Gastrocnemius medialis (tissue), 4 donors: ENCODE measurements around the gene CEBPG. TPM values are rescaled to one million over a fixed set of nuclear protein-coding genes. Genes with fewer than 3 reads are reported as not detected.
A peak's percentile ranks its signal among the peaks of the same experiment; 100 is the strongest.

Source experiments
- ATAC-seq, 2 donors: fragments of 150-250 bp; one replicate each; pipeline ENCODE4 v1.9.1; 2016
- DNase-seq, 2 donors: peaks; one replicate each; pipeline ENCODE4 v3.0.0-alpha.2; 2019
- H3K27ac ChIP-seq, 4 donors: fragments of 200-600 bp; sonication (generic); 1 replicate in 1 of 4; 2 replicates in 3 of 4; pipeline ENCODE4 v1.5.1; 2016 to 2018; ENCODE audit warnings: mild to moderate bottlenecking in 2 of 4, moderate library complexity in 1 of 4
- H3K27me3 ChIP-seq, 3 donors: fragments of 200-600 bp; sonication (generic) in 2 of 3; 1 replicate in 1 of 3; 2 replicates in 2 of 3; pipeline versions ENCODE4 v1.5.1 to v1.6.0; 2016 to 2019; ENCODE audit warnings: mild to moderate bottlenecking in 1 of 3, moderate library complexity in 1 of 3
- H3K36me3 ChIP-seq, 2 donors: fragments of 200-600 bp; sonication (generic) in 1 of 2; one replicate each; pipeline ENCODE4 v1.5.1; 2017 to 2018
- H3K4me1 ChIP-seq, 2 donors: fragments of 200-600 bp; sonication (generic) in 1 of 2; one replicate each; pipeline ENCODE4 v1.5.1; 2016 to 2017; ENCODE audit warnings: mild to moderate bottlenecking in 2 of 2
- H3K4me3 ChIP-seq, 4 donors: fragments of 200-600 bp; sonication (generic) in 3 of 4; 1 replicate in 1 of 4; 2 replicates in 3 of 4; pipeline ENCODE4 v1.5.1; 2016 to 2019; ENCODE audit warnings: mild to moderate bottlenecking in 2 of 4
- H3K9me3 ChIP-seq, 3 donors: fragments of 200-600 bp; sonication (generic) in 2 of 3; 1 replicate in 1 of 3; 2 replicates in 2 of 3; pipeline ENCODE4 v1.5.1; 2016 to 2019
- CTCF ChIP-seq, 5 experiments: fragments of 450-650 bp in 3 of 5; fragments of 200-600 bp in 2 of 5; sonication (generic) in 2 of 5; IDR thresholded peaks in 4 of 5; conservative IDR thresholded peaks in 1 of 5; 1 replicate in 4 of 5; 2 replicates in 1 of 5; pipeline ENCODE4 v1.5.1; 2016 to 2019; ENCODE audit warnings: antibody characterized with exemption in 5 of 5, mild to moderate bottlenecking in 3 of 5, moderate library complexity in 3 of 5
- POLR2A ChIP-seq, 2 donors: fragments of 450-650 bp; IDR thresholded peaks; one replicate each; pipeline ENCODE4 v1.6.1; 2017; ENCODE audit warnings: antibody characterized with exemption in 2 of 2, mild to moderate bottlenecking in 2 of 2, moderate library complexity in 2 of 2
- in situ Hi-C, 4 donors: fragments of 200-750 bp; cut with MboI; loops; one replicate each; pipeline versions ENCODE4 v1.15.0 to v1.8.0; 2017; ENCODE audit warnings: low sequenced_read_pairs in 4 of 4
- intact Hi-C: fragments of 100-400 bp; cut with DNase I; formaldehyde crosslinking; loops from one replicate; pipeline ENCODE4 v1.15.1; 2023; ENCODE audit warnings: low total_unique reads
- total RNA-seq, 4 donors: library from RNA; depleted of rRNA; stranded (reverse); fragments of >200 nt; gene quantifications; one replicate each; pipeline versions ENCODE4 v1.1.0 to v1.2.3, GENCODE V29; 2016

CEBPG gene
- total RNA-seq, 4 donors from 2014 or later, result 44.2 to 50.1 (median 46.1) TPM

- ATAC-seq (no peak), DNase-seq (no peak)
- H3K27ac ChIP-seq, result no peak overlapping the region
- no peaks in the 10 kb centered on the region for H3K9me3 ChIP-seq
- intact Hi-C loops (no loop called here), in situ Hi-C loops (no loop called here)
- H3K4me3 ChIP-seq, result no peak overlapping the region
- peaks cover 76 to 77% of the 10 kb centered on the region in 2 donors for H3K4me1 ChIP-seq
- H3K36me3 ChIP-seq, result no peaks in the 10 kb centered on the region
- no peaks in the 10 kb centered on the region for H3K27me3 ChIP-seq
- no peak for TF ChIP-seq POLR2A (IDR thresholded peaks at IDR 0.05)
- TF ChIP-seq CTCF (IDR thresholded peaks at IDR 0.05 in 4 of 5, conservative IDR thresholded peaks at IDR 0.05 in 1 of 5), result no peak
Measured at GRCh38 chr19:33391631-33392249, 18.2 kb downstream of the CEBPG start.

- Histone ChIP-seq H3K9me3 (no peaks in the 10 kb centered on the region), H3K27me3 (no peaks in the 10 kb centered on the region), H3K27ac (no peak overlapping the region), H3K4me3 (no peak overlapping the region), H3K4me1 (peaks cover 67 to 75% of the 10 kb centered on the region in 2 donors), H3K36me3 (no peaks in the 10 kb centered on the region)
- DNase-seq, result no peak
- intact Hi-C loops (no loop called here), in situ Hi-C loops (no loop called here)
- no peak for TF ChIP-seq POLR2A (IDR thresholded peaks at IDR 0.05)
- no peak for TF ChIP-seq CTCF (IDR thresholded peaks at IDR 0.05 in 4 of 5, conservative IDR thresholded peaks at IDR 0.05 in 1 of 5)
- no peak for ATAC-seq
Measured at GRCh38 chr19:33392341-33393285, 19.1 kb downstream of the CEBPG start.

GRCh38 chr19:33393286-33394005 lies 19.9 kb downstream of the CEBPG start:
- no peak overlapping the region for H3K4me3 ChIP-seq
- no peak for DNase-seq
- intact Hi-C loops, result no loop called here
- TF ChIP-seq POLR2A (IDR thresholded peaks at IDR 0.05) (no peak), CTCF (IDR thresholded peaks at IDR 0.05 in 4 of 5, conservative IDR thresholded peaks at IDR 0.05 in 1 of 5) (no peak)
- no peaks in the 10 kb centered on the region for H3K36me3 ChIP-seq
- no peak for ATAC-seq
- H3K9me3 ChIP-seq, result no peaks in the 10 kb centered on the region
- peak overlapping the region in 3 of 4 donors; percentile 12 to 52 (median 13) for H3K27ac ChIP-seq
- in situ Hi-C loops, result no loop called here
- no peaks in the 10 kb centered on the region for H3K27me3 ChIP-seq
- peaks cover 59 to 70% of the 10 kb centered on the region in 2 donors for H3K4me1 ChIP-seq

- DNase-seq (peak; percentile 49 to 77), ATAC-seq (peak; percentile 52 to 64)
- no peak for TF ChIP-seq POLR2A (IDR thresholded peaks at IDR 0.05)
- TF ChIP-seq CTCF (IDR thresholded peaks at IDR 0.05 in 4 of 5, conservative IDR thresholded peaks at IDR 0.05 in 1 of 5), result no peak
- Histone ChIP-seq H3K36me3 (no peaks in the 10 kb centered on the region), H3K4me1 (peaks cover 52 to 62% of the 10 kb centered on the region in 2 donors), H3K27ac (peak overlapping the region; percentile 12 to 52 (median 24)), H3K9me3 (no peaks in the 10 kb centered on the region), H3K4me3 (no peak overlapping the region), H3K27me3 (no peaks in the 10 kb centered on the region)
- in situ Hi-C loops (no loop called here), intact Hi-C loops (no loop called here)
Measured at GRCh38 chr19:33394006-33394722, 20.7 kb downstream of the CEBPG start.
